ENCODE data around the gene PIGU.
"Not testable (repeated sequence)": the region's sequence is repeated elsewhere in the genome, so short reads cannot be mapped to it uniquely, and the experiment has no call there.

PIGU gene

DNA sequence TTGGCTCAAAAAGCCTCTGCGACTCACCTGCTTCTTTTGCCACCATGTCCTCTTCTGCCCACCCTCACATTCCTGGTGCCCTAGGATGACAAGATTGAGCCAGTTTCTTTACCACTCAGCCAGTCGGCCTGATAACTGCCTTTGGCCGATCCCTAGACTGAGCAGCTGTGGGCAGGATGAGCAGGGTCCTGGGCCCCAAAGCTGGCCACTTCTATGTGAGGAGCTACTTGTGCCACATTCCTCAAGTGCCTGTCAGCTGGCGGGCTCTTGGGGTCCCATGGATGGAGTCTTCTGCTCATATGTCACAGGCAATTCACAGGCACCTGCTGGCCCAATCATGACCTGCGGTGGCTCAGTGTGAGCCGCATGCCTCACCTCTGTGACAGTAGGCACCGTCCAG lies 144.1 kb downstream of the PIGU start:
- DNase-seq (ENCODE audit: low spot score) = no peak

DNA sequence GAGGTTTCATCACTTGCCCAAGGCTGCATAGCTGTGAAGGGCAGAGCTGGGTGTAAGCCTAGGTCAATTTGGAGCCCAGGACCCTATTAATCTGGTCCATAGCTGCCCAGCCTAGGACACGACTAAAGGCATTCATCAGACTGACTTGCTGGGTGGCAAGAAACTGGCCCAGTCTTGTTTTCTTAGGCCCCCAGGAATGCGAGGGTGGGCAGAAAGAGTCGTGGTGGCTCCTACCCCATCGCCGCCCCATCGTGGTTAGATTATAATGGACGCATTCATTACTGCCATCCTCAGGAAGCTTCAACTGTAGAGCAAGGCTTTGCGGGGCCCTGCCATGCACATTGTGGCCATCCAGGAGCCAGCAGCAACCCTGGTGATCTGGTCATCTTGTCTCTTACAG lies 144.6 kb downstream of the PIGU start:
- peak; percentile 38 for DNase-seq (ENCODE audit: low spot score)

GRCh38 chr20:34531608-34532265 lies 145.2 kb downstream of the PIGU start:
- no peak for DNase-seq (ENCODE audit: low spot score)

DNA sequence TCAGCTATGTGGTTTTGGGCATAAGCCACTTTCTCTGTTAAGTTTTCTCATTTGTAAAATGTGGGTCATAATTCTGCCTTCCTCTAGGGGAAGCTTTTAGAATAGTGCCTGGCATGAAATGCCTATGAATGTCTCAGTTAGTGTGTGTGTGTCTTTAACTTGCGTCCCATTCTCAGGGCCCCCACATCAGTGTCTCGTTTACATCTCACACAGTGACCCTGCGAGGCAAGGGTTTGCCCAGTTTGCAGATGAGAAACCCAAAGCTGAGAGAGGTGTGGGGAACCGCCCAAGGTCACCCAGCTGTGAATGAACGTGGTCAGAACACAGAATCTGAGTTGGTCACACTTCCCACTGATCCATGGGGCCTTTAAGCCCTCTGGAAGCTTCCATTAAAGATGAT lies 146.6 kb downstream of the PIGU start:
- no peak for DNase-seq (ENCODE audit: low spot score)

GRCh38 chr20:34529742-34530141 lies 147.2 kb downstream of the PIGU start:
- no peak for DNase-seq (ENCODE audit: low spot score)

DNA sequence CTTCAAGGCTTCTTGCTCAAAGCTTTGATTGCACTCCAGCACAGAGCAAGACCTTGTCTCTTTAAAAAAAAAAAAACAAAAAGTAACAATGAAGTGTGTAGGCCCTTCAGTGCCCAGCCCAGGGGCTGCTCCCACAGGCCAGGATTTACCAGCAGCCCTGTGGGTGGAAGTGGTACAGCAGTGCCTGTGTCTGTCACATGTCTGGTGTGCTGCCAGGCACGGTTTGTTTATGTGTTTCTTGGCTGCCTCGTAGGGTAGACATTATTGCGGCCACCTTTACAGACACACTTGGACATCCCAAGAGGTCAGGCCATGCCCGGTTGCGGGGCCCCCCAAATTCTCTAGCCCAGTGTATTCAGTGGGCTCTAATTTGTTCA lies 148.0 kb downstream of the PIGU start:
- DNase-seq (ENCODE audit: low spot score) = peak; percentile 69

GRCh38 chr20:34527016-34527415 lies 149.9 kb downstream of the PIGU start:
- DNase-seq (ENCODE audit: low spot score) = no peak

DNA sequence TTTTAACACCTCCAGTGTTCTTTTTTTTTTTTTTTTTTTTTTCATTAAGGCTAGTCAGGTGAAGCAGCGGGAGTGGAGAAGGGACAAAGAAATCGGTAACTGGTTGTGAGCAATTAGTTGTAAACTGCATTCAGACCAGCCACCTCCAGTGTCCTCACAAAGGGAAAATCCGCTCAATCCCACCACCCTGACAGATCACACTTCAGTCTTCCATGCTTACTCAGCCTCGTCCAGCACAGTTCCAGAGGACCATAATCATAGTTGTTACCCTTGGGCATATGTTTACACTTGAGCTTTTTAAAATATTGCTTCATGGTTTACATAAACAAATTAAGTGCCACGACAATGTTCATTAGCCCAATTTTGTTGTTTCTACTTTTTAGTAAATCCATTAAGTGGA lies 150.4 kb downstream of the PIGU start:
- peak; percentile 32 for DNase-seq (ENCODE audit: low spot score)

DNA sequence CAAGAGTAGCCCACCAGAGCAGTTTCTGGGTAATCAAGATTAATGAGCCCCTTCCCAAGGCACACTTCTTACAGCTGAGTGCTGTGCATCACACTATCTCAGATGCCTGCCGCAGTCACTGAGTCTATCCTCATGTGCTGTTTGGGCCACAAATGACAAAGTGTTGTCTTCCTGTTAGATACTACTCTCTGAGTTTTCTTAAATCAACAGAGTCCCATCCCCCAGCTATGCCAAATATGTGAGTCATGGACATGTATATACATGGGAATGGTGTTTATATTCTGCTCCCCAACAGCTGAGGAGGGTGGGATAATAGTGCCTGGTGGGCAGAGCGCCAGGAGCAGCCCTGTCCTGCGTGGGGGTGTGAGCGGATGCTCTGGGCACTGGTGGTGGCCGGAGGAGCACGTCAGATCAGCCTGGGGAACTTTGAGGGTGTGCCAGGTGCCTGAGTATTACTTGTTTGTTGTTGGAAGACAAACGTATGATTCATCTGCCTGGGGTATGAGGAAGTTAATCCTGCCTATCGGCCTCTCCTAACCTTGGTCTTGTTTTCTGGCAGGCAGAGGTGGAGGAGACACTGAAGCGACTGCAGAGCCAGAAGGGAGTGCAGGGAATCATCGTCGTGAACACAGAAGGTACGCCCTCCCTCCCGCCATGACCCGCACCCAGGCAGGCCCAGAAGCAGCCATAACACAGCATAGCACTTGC lies 151.0 kb downstream of the PIGU start:
- DNase-seq (ENCODE audit: low spot score) = peak; percentile 70

DNA sequence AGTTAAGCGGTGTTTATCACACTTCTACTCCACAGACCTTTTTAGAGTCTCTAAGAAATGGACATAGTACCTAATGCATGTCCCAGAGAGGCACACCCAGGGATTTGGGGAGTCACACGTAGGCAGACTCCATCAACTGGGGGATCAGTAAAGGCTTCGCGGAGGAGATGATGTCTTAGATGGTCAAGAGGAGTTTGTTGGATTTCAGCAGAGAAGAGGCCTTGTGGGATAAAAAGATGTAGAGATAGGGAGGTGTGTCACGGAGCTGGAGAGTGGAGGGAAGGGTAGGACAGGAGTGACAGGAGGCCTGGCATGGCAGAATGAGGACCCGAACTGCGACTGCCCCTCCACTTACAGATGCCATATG lies 151.6 kb downstream of the PIGU start:
- no peak for DNase-seq (ENCODE audit: low spot score)

GRCh38 chr20:34524426-34524825 lies 152.5 kb downstream of the PIGU start:
- DNase-seq (ENCODE audit: low spot score) = peak; percentile 54

- peak; percentile 74 for DNase-seq (ENCODE audit: low spot score)
These were observed 153.7 kb downstream of the PIGU start for GRCh38 chr20:34522969-34523871.

DNA sequence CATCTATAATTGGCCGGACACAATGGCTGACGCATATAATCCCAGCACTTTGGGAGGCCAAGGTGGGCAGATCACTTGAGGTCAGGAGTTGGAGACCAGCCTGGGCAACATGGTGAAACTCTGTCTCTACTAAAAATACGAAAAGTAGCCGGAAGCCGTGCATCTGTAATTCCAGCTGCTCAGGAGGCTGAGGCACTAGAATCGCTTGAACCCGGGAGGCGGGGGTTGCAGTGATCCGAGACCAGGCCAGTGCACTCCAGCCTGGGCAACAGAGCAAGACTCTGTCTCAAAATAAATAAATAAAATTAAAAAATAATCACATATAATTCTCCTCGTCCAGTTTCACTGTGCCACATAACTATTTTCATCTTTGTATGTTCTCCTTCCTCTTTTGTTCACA lies 157.1 kb downstream of the PIGU start:
- DNase-seq (ENCODE audit: low spot score) = not testable (repeated sequence)

DNA sequence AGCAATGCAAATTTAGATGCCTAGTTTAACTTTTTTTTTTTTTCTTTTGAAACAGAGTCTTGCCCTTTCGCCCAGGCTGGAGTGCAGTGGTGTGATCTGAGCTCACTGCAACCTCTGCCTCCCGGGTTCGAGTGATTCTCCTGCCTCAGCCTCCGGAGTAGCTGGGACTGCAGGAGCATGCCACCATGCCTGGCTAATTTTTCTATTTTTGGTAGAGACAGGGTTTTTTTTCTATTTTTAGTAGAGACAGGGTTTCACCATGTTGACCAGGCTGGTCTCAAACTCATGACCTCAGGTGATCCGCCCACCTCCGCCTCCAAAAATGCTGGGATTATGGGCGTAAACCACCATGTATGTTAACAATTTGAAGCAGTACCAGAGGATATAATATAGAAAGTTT lies 158.0 kb downstream of the PIGU start:
- not testable (repeated sequence) for DNase-seq (ENCODE audit: low spot score)

DNA sequence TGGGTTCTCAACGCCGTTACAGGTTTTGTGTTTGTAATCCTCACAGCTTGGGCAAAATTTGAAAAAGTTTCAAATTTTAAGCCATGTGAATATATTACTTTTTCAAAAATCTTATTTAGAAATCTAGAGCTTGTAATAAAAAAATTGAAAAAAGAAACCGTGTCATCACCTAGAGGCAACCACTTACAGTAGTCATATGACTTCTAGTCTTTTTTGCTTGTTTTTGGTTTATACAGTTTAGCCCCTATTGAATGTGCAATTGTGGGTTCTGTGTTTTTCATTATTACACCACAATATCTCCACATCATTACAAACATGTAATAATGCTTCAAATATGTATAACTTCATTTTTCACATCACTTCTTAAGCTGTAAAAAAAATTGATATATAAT lies 159.8 kb downstream of the PIGU start:
- DNase-seq (ENCODE audit: low spot score) = no peak

GRCh38 chr20:34516247-34517113 lies 160.4 kb downstream of the PIGU start, which contains the start of gene DYNLRB1:
DYNLRB1 (plus strand) TSS chr20:34516422; CDS start chr20:34516459, 37 bp downstream.
- DNase-seq (ENCODE audit: low spot score) = peak; percentile 95

DNA sequence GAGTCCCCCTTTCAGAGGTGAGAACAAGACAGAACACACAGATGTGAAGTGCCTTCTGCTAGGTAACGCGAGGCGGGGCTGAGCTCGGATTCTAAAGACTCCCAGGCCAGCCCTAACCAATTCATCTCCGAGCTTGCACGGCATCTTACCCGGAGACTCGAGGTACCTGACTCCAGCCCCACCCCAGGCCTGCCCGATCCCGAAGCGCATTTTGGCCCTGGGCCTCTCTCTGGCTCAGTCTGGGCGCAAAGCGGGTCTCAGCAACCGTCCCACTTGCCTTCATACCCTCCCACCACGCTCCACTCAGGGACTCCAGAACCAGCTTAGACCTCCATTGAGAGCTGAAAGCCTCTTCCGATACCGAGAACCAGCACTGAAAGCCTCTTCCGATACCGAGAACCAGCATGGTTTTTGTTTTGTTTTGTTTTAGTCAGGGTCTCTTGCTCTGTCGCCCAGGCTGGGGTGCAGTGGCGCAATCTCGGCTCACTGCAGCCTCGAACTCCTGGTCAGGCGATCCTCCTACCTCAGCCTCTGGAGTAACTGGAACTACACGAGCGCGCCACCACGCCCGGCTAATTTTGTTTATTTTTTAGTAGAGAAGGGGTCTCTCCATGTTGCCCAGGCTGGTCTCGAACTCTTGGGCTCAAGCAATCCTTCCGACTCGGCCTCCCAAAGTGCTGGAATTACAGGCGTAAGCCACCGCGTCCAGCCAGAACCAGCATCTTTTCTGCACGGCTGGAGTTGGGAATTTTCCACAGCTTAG lies 161.2 kb downstream of the PIGU start:
- peak; percentile 45 for DNase-seq (ENCODE audit: low spot score)

DNA sequence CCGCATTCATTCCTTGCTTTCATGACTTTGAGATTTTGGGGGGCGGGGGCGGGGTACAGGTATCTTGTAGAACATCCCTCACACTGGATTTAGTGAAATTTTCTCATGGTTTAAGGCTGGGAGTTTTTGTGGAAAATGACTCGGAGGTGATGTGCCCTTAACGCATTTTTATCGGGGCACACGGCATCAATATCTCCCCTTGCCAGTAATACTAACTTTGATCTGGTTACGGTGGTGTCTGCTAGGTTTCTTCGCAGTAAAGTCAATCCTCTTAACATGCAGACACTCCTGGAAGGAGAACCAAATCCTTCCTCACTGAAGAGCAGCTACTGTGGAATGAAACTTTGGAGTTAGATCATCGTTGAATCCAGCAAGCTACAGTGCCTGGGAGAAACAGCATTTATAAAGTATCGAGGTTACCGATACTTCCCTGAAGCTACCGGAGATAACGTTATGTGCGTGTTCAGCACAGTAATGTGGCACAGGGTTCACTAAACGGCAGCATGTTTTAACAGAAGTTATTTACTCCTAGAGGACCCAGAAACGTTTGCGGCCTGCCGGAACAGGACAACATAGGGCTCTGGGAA lies 161.9 kb downstream of the PIGU start:
- peak; percentile 33 for DNase-seq (ENCODE audit: low spot score)

DNA sequence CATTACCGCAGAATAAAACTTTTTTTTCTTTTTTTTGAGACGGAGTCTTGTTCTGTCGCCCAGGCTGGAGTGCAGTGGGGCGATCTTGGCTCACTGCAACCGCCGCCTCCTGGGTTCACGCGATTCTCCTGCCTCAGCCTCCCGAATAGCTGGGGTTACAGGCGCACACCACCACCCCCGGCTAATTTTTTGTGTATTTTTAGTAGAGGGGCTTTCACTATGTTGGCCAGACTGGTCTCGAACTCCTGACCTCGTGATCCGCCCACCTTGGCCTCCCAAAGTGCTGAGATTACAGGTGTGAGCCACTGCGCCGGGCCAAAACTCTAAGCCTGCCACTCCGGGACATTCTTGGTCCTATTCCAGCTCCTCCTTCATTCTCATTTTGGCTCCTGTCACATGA lies 162.9 kb downstream of the PIGU start:
- not testable (repeated sequence) for DNase-seq (ENCODE audit: low spot score)

GRCh38 chr20:34512955-34513419 lies 163.9 kb downstream of the PIGU start:
- DNase-seq (ENCODE audit: low spot score) = no peak

All from globus pallidus (tissue), 1 donor.